ENCODE results near the gene GPR61.

GPR61 gene

GRCh38 chr1:109542657-109543056 is 3.0 kb downstream of the GPR61 start:
- Histone ChIP-seq H3K27ac (ENCODE audit: low read depth, low read length) (no peak overlapping the region), H3K9me3 (ENCODE audit: low read length) (no peaks in the 10 kb centered on the region), H3K36me3 (ENCODE audit: insufficient read depth, low read length) (no peaks in the 10 kb centered on the region), H3K27me3 (ENCODE audit: control insufficient read depth in 1 of 2, insufficient read depth in 2 of 2, low read length in 2 of 2) (no peaks in the 10 kb centered on the region), H3K4me1 (ENCODE audit: insufficient read depth, low read length) (peaks cover 12% of the 10 kb centered on the region), H3K4me3 (ENCODE audit: low read depth in 1 of 2, low read length in 2 of 2) (no peak overlapping the region), H3K9ac (ENCODE audit: low read length) (no peak overlapping the region)

GRCh38 chr1:109543283-109543987 is 3.8 kb downstream of the GPR61 start:
- no peaks in the 10 kb centered on the region for H3K27me3 ChIP-seq (ENCODE audit: control insufficient read depth in 1 of 2, insufficient read depth in 2 of 2, low read length in 2 of 2)
- no peaks in the 10 kb centered on the region for H3K9me3 ChIP-seq (ENCODE audit: low read length)
- peaks cover 13% of the 10 kb centered on the region for H3K4me1 ChIP-seq (ENCODE audit: insufficient read depth, low read length)
- no peak overlapping the region for H3K9ac ChIP-seq (ENCODE audit: low read length)
- no peak overlapping the region for H3K4me3 ChIP-seq (ENCODE audit: low read depth in 1 of 2, low read length in 2 of 2)
- no peak overlapping the region for H3K27ac ChIP-seq (ENCODE audit: low read depth, low read length)
- no peaks in the 10 kb centered on the region for H3K36me3 ChIP-seq (ENCODE audit: insufficient read depth, low read length)

GRCh38 chr1:109543988-109544735 is 4.5 kb downstream of the GPR61 start:
- Histone ChIP-seq H3K27me3 (ENCODE audit: control insufficient read depth in 1 of 2, insufficient read depth in 2 of 2, low read length in 2 of 2) (no peaks in the 10 kb centered on the region), H3K4me1 (ENCODE audit: insufficient read depth, low read length) (peaks cover 14% of the 10 kb centered on the region), H3K4me3 (ENCODE audit: low read depth in 1 of 2, low read length in 2 of 2) (no peak overlapping the region), H3K9ac (ENCODE audit: low read length) (no peak overlapping the region), H3K36me3 (ENCODE audit: insufficient read depth, low read length) (no peaks in the 10 kb centered on the region), H3K9me3 (ENCODE audit: low read length) (no peaks in the 10 kb centered on the region), H3K27ac (ENCODE audit: low read depth, low read length) (no peak overlapping the region)

GRCh38 chr1:109546311-109547109 is 6.8 kb downstream of the GPR61 start:
- H3K4me3 ChIP-seq (ENCODE audit: low read depth in 1 of 2, low read length in 2 of 2), result peak overlapping the region in 1 of 2 donors; percentile 93

GRCh38 chr1:109547463-109548320 is 8.0 kb downstream of the GPR61 start:
- H3K4me3 ChIP-seq (ENCODE audit: low read depth in 1 of 2, low read length in 2 of 2), result peak overlapping the region; percentile 69 to 93
- H3K9ac ChIP-seq (ENCODE audit: low read length), result peak overlapping the region; percentile 97
- H3K4me1 ChIP-seq (ENCODE audit: insufficient read depth, low read length), result peaks cover 24% of the 10 kb centered on the region
- H3K9me3 ChIP-seq (ENCODE audit: low read length), result no peaks in the 10 kb centered on the region
- no peaks in the 10 kb centered on the region for H3K36me3 ChIP-seq (ENCODE audit: insufficient read depth, low read length)
- peak overlapping the region; percentile 94 for H3K27ac ChIP-seq (ENCODE audit: low read depth, low read length)
- H3K27me3 ChIP-seq (ENCODE audit: control insufficient read depth in 1 of 2, insufficient read depth in 2 of 2, low read length in 2 of 2), result no peaks in the 10 kb centered on the region

More at GRCh38 chr1:109546311-109547109, 6.8 kb downstream of the GPR61 start:
- Histone ChIP-seq H3K9ac (ENCODE audit: low read length) (peak overlapping the region; percentile 97), H3K27ac (ENCODE audit: low read depth, low read length) (peak overlapping the region; percentile 94), H3K4me1 (ENCODE audit: insufficient read depth, low read length) (peaks cover 24% of the 10 kb centered on the region), H3K27me3 (ENCODE audit: control insufficient read depth in 1 of 2, insufficient read depth in 2 of 2, low read length in 2 of 2) (no peaks in the 10 kb centered on the region), H3K36me3 (ENCODE audit: insufficient read depth, low read length) (no peaks in the 10 kb centered on the region), H3K9me3 (ENCODE audit: low read length) (no peaks in the 10 kb centered on the region)

- Histone ChIP-seq H3K4me3 (ENCODE audit: low read depth in 1 of 2, low read length in 2 of 2) (peak within 1 kb of the TSS; percentile 69 to 93), H3K36me3 (ENCODE audit: insufficient read depth, low read length) (no peaks in the 10 kb centered on the region), H3K9ac (ENCODE audit: low read length) (peak within 1 kb of the TSS; percentile 97), H3K4me1 (ENCODE audit: insufficient read depth, low read length) (peaks cover 24% of the 10 kb centered on the region), H3K27me3 (ENCODE audit: control insufficient read depth in 1 of 2, insufficient read depth in 2 of 2, low read length in 2 of 2) (no peaks in the 10 kb centered on the region), H3K9me3 (ENCODE audit: low read length) (no peaks in the 10 kb centered on the region), H3K27ac (ENCODE audit: low read depth, low read length) (peak within 1 kb of the TSS; percentile 94)
Measured at GRCh38 chr1:109548321-109549267, 8.9 kb downstream of the GPR61 start, which contains the start of gene GNAI3. TSS of gene GNAI3 (plus strand) at chr1:109548615. CDS start at chr1:109548721, 106 bp downstream.

DNA sequence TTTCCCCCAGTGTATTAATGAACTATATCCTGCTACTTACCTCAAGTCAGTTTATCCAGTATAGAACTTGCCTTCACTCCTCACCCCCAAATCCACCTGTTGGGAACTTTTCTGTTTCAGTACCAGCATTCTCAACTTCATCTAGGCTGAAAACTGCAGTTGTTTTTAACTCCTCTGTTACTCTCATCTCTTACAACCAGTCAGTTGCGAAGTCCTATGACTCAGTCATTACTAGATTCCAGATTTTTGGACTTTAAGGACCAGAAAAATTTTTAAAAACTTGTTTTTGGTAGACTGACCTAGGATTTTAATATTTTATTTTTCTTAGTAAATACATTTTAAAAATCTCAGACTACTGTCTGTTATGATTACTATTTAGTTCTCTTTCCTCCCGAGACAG is 16.9 kb downstream of the GPR61 start:
- peaks cover 18% of the 10 kb centered on the region for H3K4me1 ChIP-seq (ENCODE audit: insufficient read depth, low read length)
- no peaks in the 10 kb centered on the region for H3K9me3 ChIP-seq (ENCODE audit: low read length)
- no peak overlapping the region for H3K9ac ChIP-seq (ENCODE audit: low read length)
- no peaks in the 10 kb centered on the region for H3K27me3 ChIP-seq (ENCODE audit: control insufficient read depth in 1 of 2, insufficient read depth in 2 of 2, low read length in 2 of 2)
- H3K36me3 ChIP-seq (ENCODE audit: insufficient read depth, low read length), result no peaks in the 10 kb centered on the region
- H3K27ac ChIP-seq (ENCODE audit: low read depth, low read length), result no peak overlapping the region
- H3K4me3 ChIP-seq (ENCODE audit: low read depth in 1 of 2, low read length in 2 of 2), result no peak overlapping the region

DNA sequence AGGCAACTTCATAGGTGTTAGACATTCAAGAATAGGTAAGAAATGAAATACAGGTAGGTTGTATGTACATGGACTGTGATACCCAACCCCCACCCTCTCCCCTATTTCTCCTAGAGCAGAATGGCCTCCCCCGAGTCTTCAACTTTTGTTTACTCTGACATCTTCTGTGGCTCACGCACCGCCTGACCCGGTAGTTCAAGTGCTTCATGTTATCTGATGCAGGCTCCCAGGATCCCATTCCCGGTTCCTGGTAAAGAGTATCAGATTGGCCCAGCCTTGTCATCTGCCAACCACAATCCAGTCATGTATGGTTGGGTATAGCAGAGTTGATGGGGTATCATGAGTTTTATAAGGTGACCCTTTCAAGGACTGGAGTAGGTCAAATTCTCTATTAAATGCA is 17.8 kb downstream of the GPR61 start:
- Histone ChIP-seq H3K9ac (ENCODE audit: low read length) (no peak overlapping the region), H3K27ac (ENCODE audit: low read depth, low read length) (no peak overlapping the region), H3K36me3 (ENCODE audit: insufficient read depth, low read length) (no peaks in the 10 kb centered on the region), H3K9me3 (ENCODE audit: low read length) (no peaks in the 10 kb centered on the region), H3K4me3 (ENCODE audit: low read depth in 1 of 2, low read length in 2 of 2) (no peak overlapping the region), H3K27me3 (ENCODE audit: control insufficient read depth in 1 of 2, insufficient read depth in 2 of 2, low read length in 2 of 2) (no peaks in the 10 kb centered on the region), H3K4me1 (ENCODE audit: insufficient read depth, low read length) (peaks cover 18% of the 10 kb centered on the region)

GRCh38 chr1:109559995-109560394 is 20.3 kb downstream of the GPR61 start:
- Histone ChIP-seq H3K9ac (ENCODE audit: low read length) (no peak overlapping the region), H3K27me3 (ENCODE audit: control insufficient read depth in 1 of 2, insufficient read depth in 2 of 2, low read length in 2 of 2) (no peaks in the 10 kb centered on the region)

More at GRCh38 chr1:109559995-109560394, 20.3 kb downstream of the GPR61 start:
- Histone ChIP-seq H3K27ac (ENCODE audit: low read depth, low read length) (no peak overlapping the region), H3K4me1 (ENCODE audit: insufficient read depth, low read length) (peaks cover 27% of the 10 kb centered on the region), H3K4me3 (ENCODE audit: low read depth in 1 of 2, low read length in 2 of 2) (no peak overlapping the region), H3K36me3 (ENCODE audit: insufficient read depth, low read length) (no peaks in the 10 kb centered on the region), H3K9me3 (ENCODE audit: low read length) (no peaks in the 10 kb centered on the region)
